SK-N-SH (cell line): ENCODE data around the gene LGSN. TPM values are rescaled to one million over a fixed set of nuclear protein-coding genes. Genes with fewer than 3 reads are reported as not detected.
"Not testable (repeated sequence)": the region's sequence is repeated elsewhere in the genome, so short reads cannot be mapped to it uniquely, and the experiment has no call there.

ENCODE experiments used
- CTCF ChIA-PET: fragments of 300-600, 350-600 bp; formaldehyde crosslinking; extraction: SDS; loops from one replicate; lab custom pipeline; 2021; lab: Yijun Ruan, JAX
- POLR2A ChIA-PET: fragments of 350-600 bp; sonication (Branson Sonifier 250); formaldehyde crosslinking; extraction: SDS; loops from one replicate; lab custom pipeline; 2020; ENCODE audit warnings: antibody characterized with exemption, inconsistent platforms; lab: Yijun Ruan, JAX
- DNase-seq: peaks from one replicate; pipeline ENCODE4 v3.0.0; 2012
- H2AFZ ChIP-seq: fragments of 200-600 bp; sonication (generic); 2 replicates; pipeline ENCODE4 v1.8.1; 2016; ENCODE audit warnings: antibody characterized with exemption, mild to moderate bottlenecking, low read depth
- H3F3A ChIP-seq: fragments of 200-600 bp; sonication (generic); replicated peaks from 2 replicates; pipeline ENCODE3; 2016; ENCODE audit warnings: antibody characterized with exemption, mild to moderate bottlenecking; ENCODE audit not compliant: insufficient read depth
- H3K27ac ChIP-seq, 2 experiments: fragments of 200-500 bp in 1 of 2; fragments of 200-600 bp in 1 of 2; sonication (Bioruptor generic) in 1 of 2; sonication (generic), shearing (Covaris generic) in 1 of 2; 2 replicates each; pipeline versions ENCODE4 v1.5.1 to v1.6.1; 2014 to 2016; ENCODE audit warnings: low read depth in 2 of 2, inconsistent platforms in 1 of 2, low read length in 1 of 2, mild to moderate bottlenecking in 1 of 2, mixed read lengths in 1 of 2
- H3K27me3 ChIP-seq: fragments of 200-600 bp; sonication (generic), shearing (Covaris generic); 2 replicates; pipeline ENCODE4 v1.6.1; 2016; ENCODE audit warnings: mixed run types; ENCODE audit not compliant: insufficient read depth
- H3K36me3 ChIP-seq, 2 experiments: fragments of 200-500 bp in 1 of 2; fragments of 200-600 bp in 1 of 2; sonication (Bioruptor generic) in 1 of 2; sonication (generic) in 1 of 2; replicated peaks in 1 of 2; 2 replicates each; pipeline versions ENCODE3 to v1.5.1; 2014 to 2016; ENCODE audit warnings: low read length in 1 of 2, mild to moderate bottlenecking in 1 of 2; ENCODE audit not compliant: insufficient read depth in 2 of 2, control insufficient read depth in 1 of 2
- H3K4me1 ChIP-seq, 2 experiments: fragments of 200-500 bp in 1 of 2; fragments of 200-600 bp in 1 of 2; sonication (Bioruptor generic) in 1 of 2; sonication (generic), shearing (Covaris generic) in 1 of 2; 2 replicates each; pipeline versions ENCODE4 v1.5.1 to v1.6.1; 2014 to 2016; ENCODE audit warnings: low read depth in 1 of 2, low read length in 1 of 2, mixed run types in 1 of 2; ENCODE audit not compliant: insufficient read depth in 2 of 2, control insufficient read depth in 1 of 2
- H3K4me2 ChIP-seq: fragments of 200-600 bp; sonication (generic), shearing (Covaris generic); 2 replicates; pipeline ENCODE4 v1.6.1; 2017; ENCODE audit warnings: mixed run types
- H3K4me3 ChIP-seq, 2 experiments: fragments of 200-500 bp in 1 of 2; fragments of 200-600 bp in 1 of 2; sonication (Bioruptor generic) in 1 of 2; sonication (generic), shearing (Covaris generic) in 1 of 2; 2 replicates each; pipeline versions ENCODE4 v1.5.1 to v1.8.1; 2014 to 2016; ENCODE audit warnings: low read depth in 2 of 2, inconsistent platforms in 1 of 2, low read length in 1 of 2, mild to moderate bottlenecking in 1 of 2, mixed read lengths in 1 of 2, moderate library complexity in 1 of 2
- H3K79me2 ChIP-seq: fragments of 200-600 bp; sonication (generic); 2 replicates; pipeline ENCODE4 v1.8.1; 2017; ENCODE audit warnings: mild to moderate bottlenecking; ENCODE audit not compliant: insufficient read depth
- H3K9ac ChIP-seq: fragments of 200-600 bp; sonication (generic); 2 replicates; pipeline ENCODE4 v1.6.1; 2017; ENCODE audit warnings: mixed run types
- H3K9me2 ChIP-seq: fragments of 200-600 bp; sonication (generic); 2 replicates; pipeline ENCODE4 v1.6.1; 2017; ENCODE audit warnings: mixed run types
- H3K9me3 ChIP-seq: fragments of 200-600 bp; sonication (generic); 2 replicates; pipeline ENCODE4 v1.6.1; 2017; ENCODE audit warnings: mixed run types, mild to moderate bottlenecking, moderate library complexity
- H4K20me1 ChIP-seq: fragments of 200-600 bp; sonication (generic); 2 replicates; pipeline ENCODE4 v1.6.1; 2017; ENCODE audit warnings: mild to moderate bottlenecking, mixed run types; ENCODE audit not compliant: insufficient read depth
- CHD2 ChIP-seq: fragments of 150-350 bp; IDR thresholded peaks from 2 replicates; pipeline ENCODE4 v1.6.1; 2018; ENCODE audit warnings: low read length; ENCODE audit not compliant: partially characterized antibody
- ELF1 ChIP-seq: IDR thresholded peaks from 2 replicates; pipeline ENCODE4 v1.4.0; 2012
- EP300 ChIP-seq, 2 experiments: IDR thresholded peaks; 2 replicates each; pipeline versions ENCODE4 v1.4.0 to v1.6.1; 2012; ENCODE audit warnings: borderline replicate concordance in 1 of 2, low read depth in 1 of 2, low read length in 1 of 2
- GABPA ChIP-seq: IDR thresholded peaks from 2 replicates; pipeline ENCODE4 v1.4.0; 2012; ENCODE audit warnings: low read depth, mild to moderate bottlenecking
- NFIC ChIP-seq: IDR thresholded peaks from 2 replicates; pipeline ENCODE4 v1.4.0; 2012; ENCODE audit warnings: borderline replicate concordance
- NRF1 ChIP-seq: IDR thresholded peaks from 2 replicates; pipeline ENCODE4 v1.6.1; 2012; ENCODE audit warnings: low read depth, mild to moderate bottlenecking, low read length
- RCOR1 ChIP-seq: fragments of 150-350 bp; IDR thresholded peaks from 2 replicates; pipeline ENCODE4 v1.6.1; 2017; ENCODE audit warnings: antibody characterized with exemption, low read length
- RFX5 ChIP-seq: IDR thresholded peaks from 2 replicates; pipeline ENCODE4 v1.6.1; 2012; ENCODE audit warnings: mild to moderate bottlenecking, improper control_type of control experiment, low read length
- RXRA ChIP-seq: IDR thresholded peaks from 2 replicates; pipeline ENCODE4 v1.4.0; 2012; ENCODE audit warnings: low read depth, mild to moderate bottlenecking, borderline replicate concordance
- SMC3 ChIP-seq: IDR thresholded peaks from 2 replicates; pipeline ENCODE4 v1.6.1; 2012; ENCODE audit warnings: low read depth, low read length, improper control_type of control experiment
- TEAD4 ChIP-seq: IDR thresholded peaks from 2 replicates; pipeline ENCODE4 v1.4.0; 2012; ENCODE audit warnings: mild to moderate bottlenecking, borderline replicate concordance; ENCODE audit not compliant: insufficient read depth
- USF1 ChIP-seq: IDR thresholded peaks from 2 replicates; pipeline ENCODE4 v1.4.0; 2012; ENCODE audit warnings: low read depth, borderline replicate concordance
- WGBS: methylation state at CpG from one replicate; pipeline ENCODE4 v1.1.6; 2017; ENCODE audit warnings: low lambda C conversion rate; 5-methylcytosine and 5-hydroxymethylcytosine counted together
- polyA plus RNA-seq, 3 experiments: library from polyadenylated mRNA; depleted of rRNA; stranded (reverse); fragments of >200 nt; gene quantifications; 2 replicates each; pipeline ENCODE4 v1.2.3, GENCODE V29; 2012

The LGSN gene
- polyA plus RNA-seq, 1 of the 3 experiments (the other 2 are of a cell fraction) = not detected

- H3K36me3 ChIP-seq = no peaks in the 10 kb centered on the region
Measured at GRCh38 chr6:63340351-63340750, 20.6 kb upstream of the LGSN start.

GRCh38 chr6:63334652-63335051 lies 14.9 kb upstream of the LGSN start:
- H3K36me3 ChIP-seq, H4K20me1 ChIP-seq, H3F3A ChIP-seq, H3K79me2 ChIP-seq, H3K27me3 ChIP-seq, POLR2A ChIA-PET, H3K4me2 ChIP-seq, H3K9ac ChIP-seq, H2AFZ ChIP-seq, H3K27ac ChIP-seq, H3K4me1 ChIP-seq, H3K9me2 ChIP-seq, H3K4me3 ChIP-seq, DNase-seq, H3K9me3 ChIP-seq: not testable (repeated sequence)
- CTCF ChIA-PET = interaction anchor here (1.2 kb wide), 1 partner anchor 18 kb away, joined by 5 read pairs; no protein-coding TSS in a partner anchor
- 42% methylated on average over 2 of the region's 2 CpGs for WGBS

More at GRCh38 chr6:63340351-63340750, 20.6 kb upstream of the LGSN start:
- no peak overlapping the region for H3K4me2 ChIP-seq
- no peak overlapping the region for H3K27ac ChIP-seq
- TF ChIP-seq NFIC (no peak), GABPA (no peak), RXRA (no peak), ELF1 (no peak), NRF1 (no peak), EP300 (IDR thresholded peaks at IDR 0.05; ENCODE audit: borderline replicate concordance in 1 of 2, low read depth in 1 of 2, low read length in 1 of 2) (no peak), RFX5 (no peak)
- H4K20me1 ChIP-seq = no peaks in the 10 kb centered on the region
- no peaks in the 10 kb centered on the region; a peak in 1 of 4 replicates for H3K4me1 ChIP-seq
- ChIA-PET POLR2A (no interaction called here), CTCF (no interaction called here)
- DNase-seq = no peak
- no peaks in the 10 kb centered on the region for H3K79me2 ChIP-seq
- H3F3A ChIP-seq = no peaks in the 10 kb centered on the region
- H3K4me3 ChIP-seq = no peak overlapping the region
- no peak overlapping the region for H2AFZ ChIP-seq
- no peaks in the 10 kb centered on the region for H3K9me2 ChIP-seq
- H3K27me3 ChIP-seq = no peaks in the 10 kb centered on the region
- H3K9me3 ChIP-seq = no peaks in the 10 kb centered on the region; the same call in none of the 2 replicates
- H3K9ac ChIP-seq = no peak overlapping the region

DNA sequence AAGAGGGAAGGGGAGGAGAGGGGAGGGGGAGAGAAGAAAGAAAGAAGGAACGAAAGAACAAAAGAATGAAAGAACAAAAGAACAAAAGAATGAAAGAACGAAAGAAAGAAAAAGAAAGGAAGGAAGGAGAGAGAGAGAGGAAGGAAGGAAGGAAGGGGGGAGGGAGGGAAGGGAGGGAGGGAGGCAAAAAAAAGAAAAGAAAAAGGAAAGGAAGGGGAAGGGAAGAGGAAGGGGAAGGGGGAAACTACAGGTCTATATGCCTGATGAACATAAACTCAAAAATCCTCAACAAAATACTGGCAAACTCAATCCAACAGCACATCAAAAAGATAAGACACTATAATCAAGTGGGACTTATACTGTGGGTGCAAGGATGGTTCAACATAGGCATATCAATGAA lies 13.7 kb upstream of the LGSN start:
- Histone ChIP-seq H3K27ac (no peak overlapping the region), H2AFZ (no peak overlapping the region), H3K4me3 (no peak overlapping the region), H3K36me3 (no peaks in the 10 kb centered on the region)
- WGBS = 16% methylated on average over 2 of the region's 2 CpGs
- TF ChIP-seq RCOR1 (no peak), TEAD4 (no peak), USF1 (no peak), CHD2 (no peak), SMC3 (no peak)
- TF ChIP-seq, all 33 proteins: peak for 0
- no peaks in the 10 kb centered on the region for H3K4me1 ChIP-seq
- no peaks in the 10 kb centered on the region for H3K9me2 ChIP-seq
- no peak overlapping the region for H3K9ac ChIP-seq
- H3K4me2 ChIP-seq = no peak overlapping the region
- POLR2A ChIA-PET = no interaction called here
- no peak for DNase-seq
- H3K27me3 ChIP-seq = no peaks in the 10 kb centered on the region
- H3F3A ChIP-seq = no peaks in the 10 kb centered on the region
- no peaks in the 10 kb centered on the region for H3K79me2 ChIP-seq
- H3K9me3 ChIP-seq = no peaks in the 10 kb centered on the region
- CTCF ChIA-PET = no interaction called here
- no peaks in the 10 kb centered on the region for H4K20me1 ChIP-seq

GRCh38 chr6:63326630-63327029 lies 6.8 kb upstream of the LGSN start:
- H3K4me1 ChIP-seq, H4K20me1 ChIP-seq, H2AFZ ChIP-seq, H3K36me3 ChIP-seq, H3K9ac ChIP-seq, H3K4me3 ChIP-seq, H3K79me2 ChIP-seq, H3K27ac ChIP-seq, POLR2A ChIA-PET, H3K9me3 ChIP-seq, DNase-seq, H3K4me2 ChIP-seq, H3K9me2 ChIP-seq, H3F3A ChIP-seq, H3K27me3 ChIP-seq: not testable (repeated sequence)
- 84% methylated on average over 6 of the region's 15 CpGs for WGBS
- CTCF ChIA-PET = interaction anchor here (0.6 kb wide), 1 partner anchor 79 kb away, joined by 3 read pairs; no protein-coding TSS in a partner anchor
